Measurements from ENCODE around the gene CDH15.
A peak's percentile ranks its signal among the peaks of the same experiment; 100 is the strongest.

CDH15 gene, protein sequence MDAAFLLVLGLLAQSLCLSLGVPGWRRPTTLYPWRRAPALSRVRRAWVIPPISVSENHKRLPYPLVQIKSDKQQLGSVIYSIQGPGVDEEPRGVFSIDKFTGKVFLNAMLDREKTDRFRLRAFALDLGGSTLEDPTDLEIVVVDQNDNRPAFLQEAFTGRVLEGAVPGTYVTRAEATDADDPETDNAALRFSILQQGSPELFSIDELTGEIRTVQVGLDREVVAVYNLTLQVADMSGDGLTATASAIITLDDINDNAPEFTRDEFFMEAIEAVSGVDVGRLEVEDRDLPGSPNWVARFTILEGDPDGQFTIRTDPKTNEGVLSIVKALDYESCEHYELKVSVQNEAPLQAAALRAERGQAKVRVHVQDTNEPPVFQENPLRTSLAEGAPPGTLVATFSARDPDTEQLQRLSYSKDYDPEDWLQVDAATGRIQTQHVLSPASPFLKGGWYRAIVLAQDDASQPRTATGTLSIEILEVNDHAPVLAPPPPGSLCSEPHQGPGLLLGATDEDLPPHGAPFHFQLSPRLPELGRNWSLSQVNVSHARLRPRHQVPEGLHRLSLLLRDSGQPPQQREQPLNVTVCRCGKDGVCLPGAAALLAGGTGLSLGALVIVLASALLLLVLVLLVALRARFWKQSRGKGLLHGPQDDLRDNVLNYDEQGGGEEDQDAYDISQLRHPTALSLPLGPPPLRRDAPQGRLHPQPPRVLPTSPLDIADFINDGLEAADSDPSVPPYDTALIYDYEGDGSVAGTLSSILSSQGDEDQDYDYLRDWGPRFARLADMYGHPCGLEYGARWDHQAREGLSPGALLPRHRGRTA

DNA sequence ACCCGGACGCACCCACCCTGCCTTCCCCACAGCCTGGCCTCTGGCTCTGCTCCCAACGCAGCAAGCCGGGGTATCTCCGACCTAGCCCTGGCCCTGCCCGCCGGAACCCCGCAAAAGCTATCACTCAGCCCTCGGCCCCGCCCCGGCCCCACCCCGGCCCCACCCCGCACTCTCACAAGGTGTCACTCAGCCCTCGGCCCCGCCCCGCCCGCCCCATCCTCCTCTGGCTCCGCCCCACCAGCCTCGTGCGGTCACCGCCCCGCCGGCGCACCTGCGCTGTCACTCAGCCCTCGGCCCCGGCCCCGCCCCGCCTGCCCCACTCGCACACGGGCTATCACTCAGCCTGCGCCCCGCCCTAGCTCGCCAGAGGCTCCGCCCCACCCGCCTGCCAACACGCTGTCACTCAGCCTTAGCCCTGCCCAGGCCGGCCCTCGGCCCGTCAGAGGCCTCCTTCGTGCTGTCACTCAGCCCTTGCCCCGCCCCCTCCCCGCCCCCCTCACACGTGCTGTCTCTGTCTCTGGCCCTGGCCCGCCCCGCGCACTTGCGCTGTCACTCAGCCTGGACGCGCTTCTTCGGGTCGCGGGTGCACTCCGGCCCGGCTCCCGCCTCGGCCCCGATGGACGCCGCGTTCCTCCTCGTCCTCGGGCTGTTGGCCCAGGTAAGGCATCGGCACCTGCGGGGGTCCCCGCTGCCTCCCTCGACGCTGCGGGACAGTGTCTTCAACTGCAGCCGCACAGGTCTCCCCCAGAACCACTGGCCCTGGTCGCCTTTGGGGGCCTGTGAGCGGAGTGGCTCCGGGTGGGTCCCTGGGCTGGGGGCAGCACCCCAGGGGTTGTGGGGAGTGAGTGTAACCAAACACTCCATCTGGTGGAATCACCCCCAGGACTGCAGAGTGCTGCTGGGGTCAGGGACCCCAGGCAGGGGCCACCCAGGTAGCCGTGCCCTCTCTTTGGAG lies at the start of gene CDH15:
TSS of gene CDH15 (plus strand) at position 533 of the 955 bp plus-strand sequence. CDS start at position 617, 84 bp downstream.
- DNase-seq: peak; percentile 35 to 85

DNA sequence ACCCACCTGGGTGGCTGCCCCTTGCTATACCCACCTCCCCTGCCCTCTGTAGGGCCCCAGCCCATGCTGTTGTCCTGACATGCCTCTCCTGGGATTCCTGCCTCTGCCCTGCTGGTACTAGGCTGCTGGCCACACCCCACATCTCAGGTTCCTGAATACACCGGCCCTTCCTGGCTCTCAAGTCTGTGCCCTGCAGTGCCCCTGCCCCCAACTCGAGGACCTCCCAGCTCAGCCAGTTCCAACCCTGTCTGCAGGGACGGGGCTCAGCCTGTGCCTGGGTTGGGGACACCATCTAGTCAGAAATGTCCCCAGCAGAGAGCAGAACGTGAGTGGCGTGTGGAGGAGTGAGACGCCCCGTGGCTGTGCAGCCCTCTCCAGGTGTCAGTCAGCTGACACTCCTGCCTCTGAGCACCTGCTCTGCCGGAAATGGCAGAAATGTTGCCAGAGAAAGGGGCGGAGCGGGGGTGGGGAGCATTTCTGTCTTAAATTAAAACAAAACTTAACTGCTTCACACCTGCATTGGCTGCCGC lies 49.2 kb upstream of the CDH15 start:
- no peak for DNase-seq

DNA sequence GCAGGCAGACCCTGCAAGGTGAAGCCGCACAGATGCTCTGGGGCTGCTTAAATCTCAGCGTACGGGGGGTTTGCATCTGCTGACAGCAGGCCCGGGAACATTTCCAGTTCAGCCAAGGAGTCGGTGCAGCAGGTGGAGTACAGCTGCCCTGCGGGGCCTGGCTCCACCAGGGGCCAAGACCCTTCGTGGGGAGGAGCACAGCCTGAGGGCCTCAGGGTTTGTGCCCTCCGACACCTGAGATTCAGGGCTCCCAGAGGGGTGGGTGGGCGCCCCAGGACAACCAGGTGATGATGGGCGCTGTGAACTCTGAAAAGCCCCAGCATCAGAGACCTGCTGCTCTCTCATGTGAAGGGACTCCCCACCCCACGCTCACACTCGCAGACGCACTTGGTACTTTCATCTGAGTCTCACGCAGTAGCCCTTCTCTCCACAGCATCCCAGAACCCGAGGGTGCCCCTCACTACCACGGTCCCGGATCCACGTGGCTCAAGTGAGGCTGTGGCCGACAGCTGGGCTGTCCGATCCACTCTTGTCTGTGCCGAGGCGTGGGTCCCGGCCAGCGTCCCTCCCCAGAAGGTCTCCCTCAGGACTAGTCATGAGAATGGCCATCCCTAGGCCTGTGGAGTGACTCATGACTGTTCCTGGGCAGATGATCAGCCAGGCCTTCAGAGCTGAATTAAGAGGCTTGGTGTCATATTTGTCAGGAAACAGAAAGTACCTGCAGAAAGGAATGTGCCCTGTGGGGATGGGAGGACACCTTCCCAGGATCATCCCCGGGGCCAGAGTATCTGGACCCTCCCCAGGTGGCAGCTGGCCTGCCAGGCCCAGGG lies 48.3 kb upstream of the CDH15 start:
- DNase-seq: no peak

DNA sequence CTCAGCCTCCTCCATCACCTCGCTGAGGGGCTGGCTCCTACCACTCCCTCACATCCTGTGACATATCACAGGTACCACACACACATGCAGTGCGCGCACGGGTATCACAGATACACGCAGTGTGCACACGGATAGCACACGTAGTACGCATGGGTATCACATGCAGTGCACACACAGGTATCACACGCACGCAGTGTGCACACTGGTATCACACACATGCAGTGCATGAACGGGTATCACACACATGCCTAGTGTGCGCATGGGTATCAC lies 47.8 kb upstream of the CDH15 start:
- no peak for DNase-seq

DNA sequence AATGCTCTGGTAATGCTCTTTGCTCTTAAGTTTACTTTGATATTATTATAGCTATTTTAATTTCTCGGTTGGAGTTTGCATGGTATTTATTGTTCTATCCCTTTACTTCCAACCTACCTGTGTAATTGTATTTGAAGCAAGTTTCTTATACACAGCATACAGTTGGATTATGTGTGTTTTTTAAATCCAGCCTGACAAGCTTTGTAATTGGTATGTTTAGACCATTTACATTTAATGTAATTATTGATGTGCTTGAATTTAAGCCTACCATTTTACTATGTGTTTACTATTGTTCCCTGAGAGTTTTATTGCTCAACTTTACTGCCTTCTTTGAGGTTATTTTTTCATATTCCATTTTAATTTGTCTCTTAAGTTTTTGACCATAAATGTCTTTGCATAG lies 42.2 kb upstream of the CDH15 start:
- DNase-seq: no peak

DNA sequence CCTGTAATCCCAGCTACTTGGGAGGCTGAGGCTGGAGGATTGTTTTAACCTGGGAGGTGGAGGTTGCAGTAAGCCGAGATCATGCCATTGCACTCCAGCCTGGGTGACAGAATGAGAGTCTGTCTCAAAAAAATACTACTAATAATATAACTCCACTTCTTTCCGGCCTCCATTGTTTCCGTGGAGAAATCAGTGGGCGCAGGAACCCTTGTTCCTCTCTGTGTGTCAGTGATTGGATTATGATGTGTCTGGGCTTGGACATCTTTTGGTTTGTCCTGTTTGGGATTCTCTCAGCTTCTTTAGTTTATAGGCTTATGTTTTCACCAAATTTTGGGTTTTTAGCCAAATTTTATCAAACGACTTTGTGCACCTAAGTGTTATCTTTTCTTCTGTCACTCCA lies 41.1 kb upstream of the CDH15 start:
- no peak for DNase-seq

DNA sequence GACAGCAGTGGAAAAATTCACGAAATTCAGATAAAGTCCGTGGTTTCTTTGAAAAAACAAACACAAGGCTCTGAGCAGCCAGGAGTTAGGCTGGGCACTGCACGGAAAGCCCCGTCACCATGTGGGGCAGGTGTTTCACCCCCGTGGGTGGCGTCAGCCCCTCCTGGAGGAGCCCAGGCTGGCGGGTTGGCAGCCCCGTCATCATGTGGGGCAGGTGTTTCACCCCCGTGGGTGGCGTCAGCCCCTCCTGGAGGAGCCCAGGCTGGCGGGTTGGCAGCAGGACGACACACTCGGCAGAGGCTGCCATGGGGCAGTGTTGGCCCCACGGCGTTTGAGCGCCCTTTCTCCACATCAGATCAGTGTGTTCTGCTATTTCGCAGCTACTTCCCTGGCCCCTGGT lies 39.8 kb upstream of the CDH15 start:
- DNase-seq: no peak

DNA sequence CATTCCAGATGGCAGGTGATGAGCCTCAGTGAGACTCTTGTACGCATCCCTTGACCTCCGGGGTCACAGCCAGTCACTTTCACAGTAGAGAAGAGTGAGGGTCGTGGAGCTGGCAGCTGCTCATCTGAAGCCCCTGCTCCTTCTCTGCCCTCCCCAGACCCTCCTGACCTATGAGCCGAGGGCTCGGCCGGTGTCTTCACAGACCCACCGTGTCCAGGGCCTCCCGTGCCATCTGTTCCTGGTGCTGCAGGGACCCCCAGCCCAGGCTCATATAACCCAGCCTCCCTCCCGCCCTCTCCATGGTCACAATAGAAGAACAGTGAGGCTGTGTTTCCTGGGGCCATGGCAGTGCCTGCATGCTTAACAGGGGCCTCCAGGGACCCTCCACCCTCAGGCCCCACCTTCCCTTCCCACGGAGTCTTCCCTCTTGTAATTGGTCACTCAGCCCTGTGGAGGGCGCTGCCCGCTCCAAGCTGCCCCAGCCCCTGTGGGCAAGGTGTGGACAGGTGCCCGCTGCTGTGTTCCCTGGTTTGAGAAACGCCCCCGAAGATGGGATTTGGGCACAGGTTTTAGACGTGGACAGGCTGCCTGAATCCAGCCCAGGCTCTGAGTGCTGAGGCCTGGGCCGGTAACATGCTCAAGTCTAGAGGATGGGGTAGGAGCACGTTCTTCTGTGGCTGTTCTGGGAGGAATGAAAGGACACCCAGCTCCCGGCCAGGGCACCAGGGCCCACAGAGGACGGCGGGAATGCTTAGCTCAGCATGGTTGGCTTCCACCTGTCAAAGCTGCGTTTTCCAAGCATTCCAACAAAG lies 39.1 kb upstream of the CDH15 start:
- DNase-seq: no peak

DNA sequence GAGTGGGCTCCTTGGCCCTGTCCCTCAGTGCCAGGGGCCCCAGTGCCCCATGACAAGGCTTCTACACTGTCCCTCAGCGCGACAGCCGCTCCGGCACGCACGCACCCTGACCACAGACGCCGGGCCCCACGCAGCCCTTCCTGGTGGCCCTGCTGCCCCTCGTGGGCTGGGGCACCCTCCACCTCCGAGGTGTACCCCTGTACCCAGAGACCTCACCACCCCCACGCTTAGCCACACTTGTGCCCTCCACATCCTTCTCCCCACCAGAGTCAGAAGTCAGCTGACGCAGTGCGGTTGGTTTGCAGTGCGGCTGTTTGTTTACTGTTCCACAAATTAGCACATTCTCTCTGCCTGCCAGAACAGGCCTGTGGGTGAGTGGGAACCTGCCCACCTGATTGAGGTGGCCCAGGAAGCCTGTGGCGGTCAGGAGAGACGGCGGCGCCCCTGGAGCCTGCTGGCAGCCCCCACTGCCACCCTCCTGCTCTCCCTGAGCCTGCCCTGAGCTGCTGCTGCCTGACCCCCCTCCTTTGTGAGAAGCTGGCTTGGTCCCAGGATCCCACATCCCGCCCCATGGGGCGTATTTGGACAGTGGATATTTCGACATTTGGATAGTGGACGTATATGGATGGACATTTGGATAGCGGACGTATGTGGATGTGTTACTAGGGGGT lies 38.0 kb upstream of the CDH15 start:
- no peak for DNase-seq

DNA sequence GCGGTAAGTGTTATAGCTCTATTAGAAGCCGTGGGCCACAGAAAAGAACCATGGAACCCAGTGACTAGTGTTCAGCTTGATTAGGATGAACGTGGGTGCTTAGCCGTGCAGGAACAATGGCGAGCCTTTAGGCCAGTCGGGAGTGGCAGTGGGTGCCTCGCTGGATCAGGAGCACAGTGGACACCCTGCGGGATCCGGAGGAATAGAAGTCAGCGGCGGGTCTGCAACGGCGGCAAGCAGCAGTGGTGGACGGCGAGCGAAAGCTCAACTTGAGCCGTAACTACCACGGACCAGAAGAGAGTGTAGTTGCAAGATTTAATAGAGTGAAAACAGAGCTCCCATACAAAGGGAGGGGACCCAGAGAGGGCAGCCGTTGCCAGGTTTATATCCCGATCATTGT lies 37.3 kb upstream of the CDH15 start:
- DNase-seq: no peak

DNA sequence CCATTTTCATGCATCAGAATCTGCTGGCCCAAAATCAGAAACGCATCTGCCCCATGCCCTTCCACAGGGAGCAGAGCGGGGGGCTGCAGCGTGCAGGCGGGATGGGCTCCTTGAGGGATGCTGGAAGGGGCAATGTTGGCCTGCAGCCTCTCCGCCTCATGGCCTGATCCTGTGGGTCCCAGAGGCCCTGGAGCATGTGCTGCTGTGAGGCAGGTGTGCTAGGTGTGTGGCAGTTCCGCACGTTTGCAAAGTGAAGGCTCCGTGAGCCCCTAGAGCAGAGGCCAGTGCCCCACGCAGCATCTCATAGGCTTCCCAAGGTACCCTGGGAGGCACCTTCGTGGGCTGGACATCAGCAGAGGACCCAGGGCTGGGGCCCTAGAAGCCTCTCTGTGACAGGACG lies 36.4 kb upstream of the CDH15 start:
- no peak for DNase-seq

DNA sequence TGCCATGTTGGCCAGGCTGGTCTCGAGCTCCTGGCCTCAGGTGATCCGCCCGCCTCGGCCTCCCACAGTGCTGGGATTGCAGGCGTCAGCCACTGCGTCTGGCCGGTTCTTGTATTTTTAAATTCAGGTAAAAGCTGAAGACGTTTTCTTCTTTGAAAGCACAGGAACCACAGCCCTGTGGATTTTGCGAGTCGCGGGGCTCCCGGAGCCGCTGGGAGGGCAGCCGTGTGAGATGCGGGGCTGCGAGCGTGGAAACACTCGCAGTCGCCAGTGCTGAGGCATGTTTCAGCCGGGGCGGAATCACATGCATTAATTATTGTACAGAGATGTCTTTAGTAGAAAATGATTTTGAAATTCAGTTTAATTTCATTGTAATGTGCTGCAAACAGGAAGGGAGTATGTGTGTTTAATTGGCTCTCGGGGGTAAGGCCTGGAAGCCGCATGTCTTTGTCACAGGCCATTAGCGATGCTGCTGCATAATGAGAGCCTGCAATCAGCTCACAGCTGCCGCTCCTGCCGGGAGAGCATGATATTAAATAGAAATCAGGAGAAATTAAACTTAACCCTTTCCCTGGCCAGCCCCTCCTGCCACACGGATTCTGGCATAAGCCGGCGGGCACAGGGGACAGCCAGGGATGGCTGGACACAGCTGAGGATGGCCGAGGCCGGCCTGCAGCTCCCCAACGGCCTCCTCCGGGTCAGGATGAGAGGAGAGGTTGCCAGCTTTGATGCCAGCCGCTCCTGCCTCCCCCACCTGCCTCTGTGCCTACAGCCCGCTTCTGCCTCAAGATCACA lies 35.4 kb upstream of the CDH15 start:
- no peak for DNase-seq

DNA sequence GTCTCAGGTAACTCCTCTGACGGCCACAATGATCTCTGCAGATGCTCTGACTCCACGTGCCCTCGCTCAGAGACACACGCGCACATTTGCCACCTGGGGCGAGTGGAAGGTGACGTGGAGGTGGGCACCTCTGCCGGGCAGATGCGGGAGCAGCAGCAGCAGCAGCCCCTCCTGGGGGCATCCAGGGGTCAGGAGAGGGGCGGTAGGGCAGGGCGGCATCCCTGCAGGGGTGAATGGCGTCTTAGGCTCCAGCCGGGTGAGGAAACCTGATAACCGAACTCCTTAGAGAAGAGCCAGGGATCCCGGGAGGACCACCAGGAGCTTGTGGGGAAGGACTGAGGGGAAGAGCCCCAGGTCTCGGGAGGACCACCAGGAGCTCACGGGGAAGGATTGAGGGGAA lies 34.6 kb upstream of the CDH15 start:
- DNase-seq: no peak

DNA sequence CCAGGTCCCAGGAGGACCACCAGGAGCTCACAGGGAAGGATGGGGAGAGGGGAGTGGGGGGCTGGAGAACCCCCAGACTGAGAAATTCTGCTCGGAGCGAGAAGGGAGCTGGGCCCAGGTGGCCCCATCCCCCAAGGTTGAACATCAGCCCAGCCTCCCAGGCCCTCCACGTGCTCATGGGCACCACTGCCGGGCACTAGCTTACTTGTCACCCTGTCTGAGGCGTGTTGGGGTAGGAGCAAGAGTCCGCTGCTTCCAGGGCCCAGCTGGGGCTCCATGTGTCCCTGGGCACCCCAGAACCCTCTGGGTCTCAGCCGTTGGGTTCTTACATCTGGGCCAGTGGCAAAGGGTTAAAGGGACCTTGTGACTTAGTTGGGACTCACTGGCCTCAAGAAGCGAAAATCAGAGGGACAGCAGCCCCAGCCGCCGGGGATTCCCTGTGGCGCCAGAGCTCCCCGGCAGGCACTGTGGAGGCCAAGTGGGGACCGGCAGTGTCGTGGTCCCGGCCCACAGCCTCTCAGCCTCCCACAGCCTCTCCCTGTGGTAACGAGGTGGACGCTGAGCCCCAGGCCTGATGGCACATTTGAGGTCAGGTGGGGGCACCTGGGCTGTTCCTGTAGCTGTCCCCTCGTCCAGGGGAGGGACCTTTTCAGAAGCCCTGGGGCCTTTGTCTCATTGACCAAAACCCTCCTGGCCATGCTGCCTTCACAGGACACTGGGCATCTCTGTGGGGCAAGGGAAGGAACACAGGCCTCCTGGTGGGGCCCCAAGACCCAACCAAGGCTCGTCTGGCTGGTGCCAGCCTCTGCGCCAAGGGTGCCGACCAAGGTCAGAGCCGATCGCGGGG lies 33.7 kb upstream of the CDH15 start:
- no peak for DNase-seq

DNA sequence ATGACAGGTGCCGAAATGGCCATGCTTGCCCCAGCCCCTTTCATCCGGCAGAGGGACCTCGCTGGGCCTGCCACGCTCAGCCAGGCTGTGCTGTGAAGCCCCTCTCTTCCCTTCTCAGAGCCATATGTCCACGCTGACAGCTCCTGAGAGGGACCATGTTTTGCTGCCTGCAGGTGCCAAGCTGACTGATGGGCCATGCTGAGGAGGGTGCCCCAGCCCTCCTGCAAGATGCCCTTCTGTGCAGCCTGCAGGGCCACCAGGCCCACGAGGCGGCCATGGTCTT lies 33.1 kb upstream of the CDH15 start:
- no peak for DNase-seq

DNA sequence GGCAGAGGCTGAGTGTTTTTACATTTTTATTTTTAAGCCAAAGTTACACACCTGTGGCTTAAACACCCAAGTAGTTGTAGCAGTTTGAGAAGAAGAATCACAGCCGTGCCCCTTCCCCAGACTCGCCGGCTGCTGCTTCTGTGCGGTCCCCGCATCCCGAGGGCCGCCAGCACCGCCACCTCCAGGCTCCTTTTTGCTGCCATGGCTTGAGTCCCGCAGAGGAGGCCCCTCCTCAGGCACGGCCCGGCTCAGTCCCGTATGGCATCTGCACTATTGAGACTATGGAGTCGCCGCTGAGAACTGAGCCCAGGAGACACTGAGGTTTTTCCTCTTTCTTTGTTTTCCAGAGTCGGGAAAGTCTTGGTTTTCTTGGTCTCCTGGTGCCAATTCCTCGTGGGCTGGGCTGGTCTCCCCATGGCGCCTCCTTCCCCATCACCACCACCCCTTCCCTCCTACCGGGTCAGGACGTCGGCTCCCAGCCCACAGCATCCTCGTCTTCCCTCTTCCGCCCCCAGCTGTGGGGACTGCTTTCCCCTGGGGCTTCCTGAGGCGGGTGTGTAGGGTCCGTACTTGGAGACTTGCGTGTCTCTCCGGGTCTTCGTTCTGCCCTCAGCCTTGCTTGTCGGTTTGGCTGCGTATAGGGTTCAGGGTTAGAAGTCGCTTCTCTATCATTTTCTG lies 32.6 kb upstream of the CDH15 start:
- no peak for DNase-seq

DNA sequence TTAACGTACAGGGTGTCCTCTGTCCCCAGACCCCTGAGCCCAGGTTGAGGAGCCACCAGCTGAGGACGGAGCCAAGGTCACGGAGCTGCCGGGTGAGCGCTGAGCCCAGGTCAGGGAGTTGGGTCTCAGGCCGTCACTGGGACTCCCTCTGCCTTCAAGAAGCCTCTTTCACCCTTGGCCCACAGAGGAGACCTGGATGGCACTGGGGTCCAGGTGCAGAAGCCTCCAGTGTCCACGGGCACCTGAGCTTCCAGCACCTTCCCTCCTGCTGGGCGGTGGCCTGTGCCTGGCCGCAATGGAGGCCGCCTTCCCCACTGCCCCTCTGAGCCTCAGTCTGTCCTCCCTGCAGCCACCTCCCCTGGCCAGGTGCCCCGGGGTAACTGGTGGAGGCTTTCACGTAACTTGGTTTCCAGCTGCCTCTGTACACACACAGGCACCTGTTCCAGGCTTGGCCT lies 31.6 kb upstream of the CDH15 start:
- DNase-seq: no peak

DNA sequence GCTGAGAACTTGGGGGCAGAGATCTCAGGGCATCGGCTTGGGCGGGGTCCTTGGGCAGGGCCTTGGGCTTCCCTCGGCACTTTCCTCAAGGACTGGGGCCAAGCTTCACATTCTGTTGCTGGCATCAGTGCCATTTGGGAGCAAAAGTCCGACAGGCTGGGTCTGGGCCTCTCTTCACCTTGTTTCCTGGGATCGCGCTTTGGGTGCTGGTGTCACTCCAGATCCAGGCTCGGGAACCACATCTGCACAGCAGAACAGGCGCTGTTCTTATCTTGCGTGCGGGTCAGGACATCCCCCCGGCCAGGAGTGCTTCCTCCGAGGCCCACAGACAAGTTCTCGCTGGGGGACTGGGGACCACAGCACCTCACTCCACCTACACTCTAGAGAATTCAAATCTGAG lies 31.1 kb upstream of the CDH15 start:
- no peak for DNase-seq

All from bone marrow (tissue), 2 donors.